CMK (cell line): Measurements from ENCODE around the gene GPBP1.
"Not testable (repeated sequence)": the region's sequence is repeated elsewhere in the genome, so short reads cannot be mapped to it uniquely, and the experiment has no call there.

Source experiments
- DNase-seq: peaks from one replicate; pipeline ENCODE4 v3.0.0-alpha.2; 2010; ENCODE audit warnings: low read depth

Gene GPBP1

DNA sequence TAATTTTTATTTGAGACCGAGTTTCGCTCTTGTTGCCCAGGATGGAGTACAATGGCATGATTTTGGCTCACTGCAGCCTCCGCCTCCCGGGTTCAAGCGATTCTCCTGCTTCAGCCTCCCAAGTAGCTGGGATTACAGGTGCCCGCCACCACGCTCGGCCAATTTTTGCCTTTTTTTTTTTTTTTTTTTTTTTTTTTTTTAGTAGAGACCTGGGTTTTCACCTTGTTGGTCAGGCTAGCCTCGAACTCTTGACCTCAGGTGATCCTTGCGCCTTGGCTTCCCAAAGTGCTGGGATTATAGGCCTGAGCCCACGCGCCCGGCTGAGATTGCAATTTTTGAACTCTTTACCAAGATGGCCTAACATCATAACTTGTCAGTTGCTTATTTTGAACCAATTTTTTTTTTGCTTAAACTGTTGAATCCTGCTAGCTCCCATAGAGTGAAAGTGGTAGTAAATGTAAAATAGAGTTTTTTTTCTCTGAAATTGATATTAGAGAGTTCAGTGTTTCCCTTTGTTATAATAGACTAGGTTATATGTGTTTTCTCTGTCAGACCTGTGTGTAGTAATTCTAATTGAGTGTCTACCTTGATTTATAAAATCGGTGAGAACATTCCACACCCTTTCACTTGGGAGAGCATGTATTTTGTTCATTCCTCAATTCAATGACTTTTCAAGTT lies 3.8 kb downstream of the GPBP1 start:
- DNase-seq: no peak

DNA sequence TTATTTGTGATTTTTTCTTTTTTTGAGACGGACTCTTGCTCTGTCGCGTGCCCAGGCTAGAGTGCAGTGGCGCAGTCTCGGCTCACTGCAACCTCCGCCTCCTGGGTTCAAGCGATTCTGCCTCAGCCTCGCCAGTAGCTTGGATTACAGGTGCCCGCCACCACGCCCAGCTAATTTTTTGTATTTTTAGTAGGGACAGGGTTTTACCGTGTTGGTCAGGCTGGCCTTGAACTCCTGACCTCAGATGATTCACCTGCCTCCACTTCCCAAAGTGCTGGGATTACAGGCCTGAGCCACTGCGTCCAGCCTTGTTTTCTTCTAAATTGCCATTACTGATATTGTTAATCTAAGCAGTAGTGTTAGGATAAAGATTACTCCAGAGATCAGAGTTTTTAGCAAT lies 4.4 kb downstream of the GPBP1 start:
- not testable (repeated sequence) for DNase-seq

DNA sequence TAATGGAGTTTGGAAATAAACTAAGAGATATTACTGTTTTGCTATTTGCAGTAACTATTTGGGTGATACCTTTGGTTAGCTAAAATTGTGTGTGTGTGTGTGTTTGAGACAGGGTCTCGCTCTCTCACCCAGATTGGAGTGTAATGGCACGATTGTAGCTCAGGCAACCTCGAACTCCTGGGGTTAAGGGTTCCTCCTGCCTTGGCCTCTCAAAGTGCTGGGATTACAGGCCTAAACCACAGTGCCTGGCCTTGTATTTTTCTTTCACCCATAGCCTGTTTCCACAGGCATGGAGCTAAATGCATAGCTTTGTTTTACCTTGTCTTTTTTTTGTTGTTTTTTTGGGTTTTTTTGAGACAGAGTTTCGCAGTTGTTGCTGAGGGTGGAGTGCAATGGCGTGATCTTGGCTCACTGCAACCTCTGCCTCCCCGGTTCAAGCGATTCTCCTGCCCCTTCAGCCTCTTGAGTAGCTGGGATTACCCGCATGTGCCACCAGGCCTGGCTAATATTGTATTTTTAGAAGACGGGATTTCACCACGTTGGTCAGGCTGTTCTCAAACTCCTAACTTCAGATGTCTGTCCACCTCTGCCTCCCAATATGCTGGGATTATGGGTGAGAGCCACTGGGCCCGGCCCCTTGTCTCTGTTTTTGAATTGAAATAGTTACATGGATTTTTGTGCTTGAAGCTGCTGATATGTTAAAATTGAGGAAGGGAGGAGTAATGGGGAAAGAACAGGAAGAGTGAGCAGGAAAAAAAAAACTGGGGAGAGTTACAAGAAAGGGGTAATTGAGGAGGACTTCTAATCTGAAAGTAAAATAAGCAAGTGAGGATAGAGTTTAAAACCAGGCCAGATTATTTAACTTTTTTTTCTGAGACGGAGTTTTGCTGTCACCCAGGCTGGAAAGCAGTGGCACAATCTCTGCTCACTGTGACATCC lies 5.7 kb downstream of the GPBP1 start:
- DNase-seq: no peak

- no peak for DNase-seq
These were observed 7.3 kb downstream of the GPBP1 start for GRCh38 chr5:57181154-57181553.

GRCh38 chr5:57184322-57184721 lies 10.5 kb downstream of the GPBP1 start:
- DNase-seq: no peak

GRCh38 chr5:57185313-57185712 lies 11.5 kb downstream of the GPBP1 start:
- no peak for DNase-seq

DNA sequence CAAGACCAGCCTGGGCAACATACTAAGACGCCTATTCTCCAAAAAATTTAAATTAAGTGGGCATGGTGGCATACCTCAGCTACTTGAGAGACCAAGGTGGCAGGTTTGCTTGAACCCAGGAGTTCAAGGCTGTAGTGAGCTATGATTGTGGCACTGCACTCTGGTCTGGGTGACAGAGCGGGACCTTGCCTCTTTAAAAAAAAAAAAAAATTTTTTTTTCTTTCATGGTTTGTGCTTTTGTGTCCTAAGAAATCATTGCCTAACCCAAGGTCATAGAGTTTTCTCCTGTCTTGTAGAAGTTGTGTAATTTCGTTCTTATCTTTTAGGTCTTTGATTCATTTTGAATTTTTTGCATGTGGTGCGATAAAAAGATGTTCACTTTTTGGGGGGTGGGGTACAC lies 12.3 kb downstream of the GPBP1 start:
- no peak for DNase-seq

DNA sequence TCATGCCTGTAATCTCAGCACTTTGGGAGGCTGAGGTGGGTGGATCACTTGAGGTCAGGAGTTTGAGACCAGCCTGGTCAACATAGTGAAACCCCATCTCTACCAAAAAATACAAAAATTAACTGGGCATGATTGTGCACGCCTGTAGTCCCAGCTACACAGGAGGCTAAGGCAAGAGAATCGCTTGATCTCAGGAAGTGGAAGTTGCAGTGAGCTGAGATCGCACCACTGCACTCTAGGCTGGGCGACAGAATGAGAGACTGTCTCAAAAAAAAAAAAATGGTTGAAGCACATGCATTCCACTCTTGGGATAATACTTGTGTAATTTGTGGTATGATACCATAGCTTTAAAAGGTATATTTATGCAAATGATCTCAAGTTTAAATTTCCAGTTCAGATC lies 14.1 kb downstream of the GPBP1 start:
- DNase-seq: not testable (repeated sequence)

GRCh38 chr5:57189515-57189914 lies 15.7 kb downstream of the GPBP1 start:
- DNase-seq: no peak

DNA sequence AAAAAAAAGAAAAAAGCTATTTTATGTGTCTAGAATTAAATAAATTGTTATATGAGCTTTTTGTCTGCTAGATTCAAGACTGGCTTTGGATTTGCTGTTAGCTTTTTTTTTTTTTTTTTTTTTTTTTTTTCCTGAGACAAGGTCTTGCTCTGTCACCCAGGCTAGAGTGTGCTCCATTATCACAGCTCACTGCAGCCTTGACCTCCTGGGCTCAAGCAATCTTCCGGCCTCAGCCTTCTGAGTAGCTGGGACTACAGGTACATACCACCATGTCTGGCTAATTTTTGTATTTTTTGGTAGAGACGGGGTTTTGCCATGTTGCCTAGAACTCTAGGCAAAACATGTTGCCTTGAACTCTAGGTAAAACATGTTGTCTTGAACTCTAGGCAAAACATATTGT lies 16.7 kb downstream of the GPBP1 start:
- no peak for DNase-seq

DNA sequence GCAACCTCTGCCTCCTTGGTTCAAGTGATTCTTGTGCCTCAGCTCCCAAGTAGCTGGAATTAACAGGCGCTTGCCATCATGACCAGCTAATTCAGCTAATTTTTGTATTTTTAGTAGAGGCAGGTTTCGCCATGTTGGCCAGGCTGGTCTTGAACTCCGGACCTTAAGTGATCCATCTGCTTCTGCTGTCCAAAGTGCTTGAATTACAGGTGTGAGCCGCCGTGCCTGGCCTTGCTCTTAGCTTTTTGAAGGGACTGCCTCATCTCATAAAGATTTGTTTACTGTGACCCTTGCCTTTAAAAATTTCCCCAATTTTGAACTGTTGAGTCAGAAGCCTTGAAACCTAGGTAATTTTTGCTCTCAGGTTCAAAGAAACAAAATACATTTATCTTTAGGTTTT lies 17.3 kb downstream of the GPBP1 start:
- no peak for DNase-seq

DNA sequence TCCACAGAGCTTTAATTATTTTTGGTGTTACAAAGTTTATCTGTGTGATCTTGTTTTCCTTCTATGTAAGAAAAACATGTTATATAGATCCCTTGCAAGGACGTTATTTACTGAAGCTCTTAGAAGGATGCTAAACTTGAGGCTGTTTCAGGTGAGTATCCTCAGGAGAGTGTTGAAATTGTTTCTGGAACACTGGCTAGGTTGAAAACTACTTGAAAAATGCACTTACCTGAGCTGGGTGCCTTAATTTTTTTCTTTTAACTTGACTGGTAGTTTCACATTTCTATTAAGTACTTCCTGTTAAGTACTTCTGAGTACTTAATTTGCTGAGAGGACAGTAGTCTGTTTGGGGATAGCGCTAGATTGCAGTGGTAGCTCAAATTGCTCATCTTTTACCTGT lies 18.1 kb downstream of the GPBP1 start:
- DNase-seq: no peak

- not testable (repeated sequence) for DNase-seq
These were observed 19.0 kb downstream of the GPBP1 start for GRCh38 chr5:57192832-57193231.

- DNase-seq: no peak
These were observed 20.0 kb downstream of the GPBP1 start for GRCh38 chr5:57193757-57194413.

GRCh38 chr5:57194653-57195052 lies 20.8 kb downstream of the GPBP1 start:
- no peak for DNase-seq

GRCh38 chr5:57195060-57195459 lies 21.2 kb downstream of the GPBP1 start:
- DNase-seq: no peak

DNA sequence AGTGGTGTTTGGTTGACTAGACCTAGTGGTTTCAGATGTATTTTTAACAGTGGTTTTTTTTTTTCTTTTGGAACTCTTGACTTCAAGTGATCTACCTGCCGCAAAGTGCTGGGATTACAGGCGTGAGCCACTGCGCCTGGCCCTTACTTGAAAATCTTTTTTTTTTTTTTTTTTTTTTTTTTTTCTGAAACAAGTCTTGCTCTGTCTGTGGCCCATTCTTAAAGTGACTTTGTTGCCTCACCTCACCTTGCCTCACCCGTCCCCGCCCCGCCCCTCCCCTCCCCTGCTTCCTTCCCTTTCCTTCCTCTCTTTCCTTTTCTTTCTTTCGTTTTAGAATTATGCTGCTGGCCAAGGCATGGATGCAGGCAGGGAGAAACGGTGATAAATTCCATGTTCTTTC lies 26.0 kb downstream of the GPBP1 start:
- no peak for DNase-seq

- no peak for DNase-seq
These were observed 29.0 kb downstream of the GPBP1 start for GRCh38 chr5:57202811-57203210.

GRCh38 chr5:57207007-57207653 lies 33.3 kb downstream of the GPBP1 start:
- no peak for DNase-seq

DNA sequence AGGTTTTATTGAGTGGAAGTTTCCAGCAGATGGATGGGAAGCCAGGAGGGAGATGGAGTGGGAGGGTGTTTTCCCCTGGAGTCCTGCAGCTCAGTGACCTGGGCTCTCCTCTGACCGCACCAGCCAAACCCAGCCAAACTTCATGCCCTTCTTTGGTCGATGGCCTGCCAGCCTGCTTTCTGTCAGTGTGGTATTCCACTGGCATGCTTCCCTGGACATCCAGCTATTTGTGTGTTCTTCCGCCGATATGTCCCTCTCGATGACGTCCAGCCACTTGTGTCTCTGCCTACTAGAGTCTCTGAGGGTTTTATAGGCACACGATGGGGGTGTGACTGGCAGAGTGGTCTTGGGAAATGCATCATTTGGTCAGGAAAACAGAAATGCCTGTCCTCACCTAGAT lies 33.8 kb downstream of the GPBP1 start:
- no peak for DNase-seq

- DNase-seq: no peak
These were observed 35.6 kb downstream of the GPBP1 start for GRCh38 chr5:57209316-57210040.

GRCh38 chr5:57210633-57211032 lies 36.8 kb downstream of the GPBP1 start:
- DNase-seq: no peak
